K562 (cell line): Measurements from ENCODE around the gene URAD. TPM values are rescaled to one million over a fixed set of nuclear protein-coding genes. Genes with fewer than 3 reads are reported as not detected.

Source experiments
- ATAC-seq: fragments of 200-7000 bp; cut with Tn5 transposase; 3 replicates; pipeline ENCODE4 v1.9.1; 2020; ENCODE audit warnings: moderate library complexity
- BruUV-seq: library from RNA; stranded (reverse); fragments of 400-500 nt; replicated peaks from 2 replicates; lab custom pipeline; 2021; lab: Mats Ljungman, UMichigan
- CTCF ChIA-PET: fragments of 300-600 bp; formaldehyde crosslinking; extraction: SDS; loops from one replicate; lab custom pipeline; 2021; ENCODE audit warnings: low intra/inter-chr PET ratio; lab: Yijun Ruan, JAX
- POLR2A ChIA-PET: fragments of 300-600, 350-650 bp; sonication (Branson Sonifier 250); formaldehyde crosslinking; extraction: SDS; loops from one replicate; lab custom pipeline; 2021; ENCODE audit warnings: antibody characterized with exemption, inconsistent platforms; lab: Yijun Ruan, JAX
- DNase-seq, 4 experiments: peaks; one replicate each; pipeline versions ENCODE4 v3.0.0 to v3.0.0-alpha.2; 2011 to 2018; ENCODE audit warnings: low spot score in 3 of 4, mixed read lengths in 3 of 4; ENCODE audit errors: extremely low read depth in 1 of 4
- FAIRE-seq: peaks from 2 replicates; lab custom pipeline; 2011; peaks lifted over from hg19 to GRCh38; lab: Jason Lieb, UNC
- H2AFZ ChIP-seq: 2 replicates; pipeline ENCODE4 v1.6.0; 2011; ENCODE audit warnings: low read depth, low read length, control low read depth, inconsistent platforms
- H3K27ac ChIP-seq: fragments of 200-600 bp; 3 replicates; pipeline ENCODE4 v1.8.0; 2011; ENCODE audit warnings: low read depth, mild to moderate bottlenecking, control low read depth, inconsistent platforms, low read length, moderate library complexity, mixed read lengths; ENCODE audit errors: extremely low read depth
- H3K27me3 ChIP-seq, 2 experiments: fragments of 300-600 bp in 1 of 2; 2 replicates in 1 of 2; 3 replicates in 1 of 2; pipeline versions ENCODE4 v1.6.0 to v1.8.0; 2011; ENCODE audit warnings: inconsistent platforms in 2 of 2, low read length in 2 of 2, mild to moderate bottlenecking in 1 of 2, mixed read lengths in 1 of 2, moderate library complexity in 1 of 2; ENCODE audit not compliant: control insufficient read depth in 2 of 2, insufficient read depth in 2 of 2
- H3K36me3 ChIP-seq: fragments of 300-600 bp; 3 replicates; pipeline ENCODE4 v1.8.0; 2011; ENCODE audit warnings: mild to moderate bottlenecking, low read length, inconsistent platforms; ENCODE audit not compliant: control insufficient read depth, insufficient read depth
- H3K4me1 ChIP-seq, 2 experiments: fragments of 200-600 bp in 1 of 2; replicated peaks in 1 of 2; 2 replicates in 1 of 2; 3 replicates in 1 of 2; pipeline versions ENCODE4 v1.5.1 to v1.8.0; 2011; ENCODE audit warnings: inconsistent platforms in 2 of 2, low read length in 2 of 2, mild to moderate bottlenecking in 1 of 2, mixed read lengths in 1 of 2, moderate library complexity in 1 of 2; ENCODE audit not compliant: control insufficient read depth in 2 of 2, insufficient read depth in 2 of 2
- H3K4me2 ChIP-seq: 2 replicates; pipeline ENCODE4 v1.6.1; 2011; ENCODE audit warnings: low read length, control low read depth, inconsistent platforms, mixed read lengths; ENCODE audit not compliant: insufficient read depth
- H3K4me3 ChIP-seq: fragments of 200-600 bp; sonication (generic), shearing (Covaris generic); 2 replicates; pipeline ENCODE4 v1.5.1; 2016; ENCODE audit warnings: control low read depth, inconsistent platforms
- H3K79me2 ChIP-seq: fragments of 200-600 bp; 3 replicates; pipeline ENCODE4 v1.8.0; 2011; ENCODE audit warnings: low read length, inconsistent platforms; ENCODE audit not compliant: control insufficient read depth, insufficient read depth
- H3K9ac ChIP-seq, 2 experiments: 2 replicates each; pipeline versions ENCODE4 v1.6.0 to v1.6.1; 2011; ENCODE audit warnings: low read depth in 2 of 2, low read length in 2 of 2, control low read depth in 1 of 2, inconsistent platforms in 1 of 2, mild to moderate bottlenecking in 1 of 2, mixed read lengths in 1 of 2; ENCODE audit not compliant: insufficient read depth in 1 of 2
- H3K9me1 ChIP-seq: one replicate; pipeline ENCODE4 v1.6.0; 2011; ENCODE audit warnings: inconsistent platforms, mild to moderate bottlenecking, low read length, moderate library complexity; ENCODE audit not compliant: control insufficient read depth, insufficient read depth
- H3K9me3 ChIP-seq: replicated peaks from 2 replicates; pipeline ENCODE4 v1.5.1; 2011; ENCODE audit warnings: low read depth, low read length, inconsistent platforms; ENCODE audit not compliant: control insufficient read depth, insufficient read depth
- H4K20me1 ChIP-seq: replicated peaks from 2 replicates; pipeline ENCODE4 v1.6.1; 2011; ENCODE audit warnings: low read length, inconsistent platforms, mixed read lengths; ENCODE audit not compliant: control insufficient read depth, insufficient read depth
- BCL6 ChIP-seq: fragments of 250-450 bp; sonication (Bioruptor Pico); IDR thresholded peaks from 2 replicates; pipeline ENCODE4 v1.4.0; 2020
- E2F3 ChIP-seq: fragments of 250-450 bp; sonication (Bioruptor Pico); IDR thresholded peaks from 2 replicates; pipeline ENCODE4 v1.4.0; 2020; ENCODE audit warnings: mild to moderate bottlenecking
- FUS ChIP-seq: fragments of 200-400 bp; formaldehyde crosslinking; optimal IDR thresholded peaks from 2 replicates; pipeline ENCODE3; 2017; ENCODE audit warnings: low read depth, low read length
- HNRNPUL1 ChIP-seq: fragments of 200-400 bp; formaldehyde crosslinking; IDR thresholded peaks from 2 replicates; pipeline ENCODE4 v1.6.1; 2017; ENCODE audit warnings: low read length
- PHTF2 ChIP-seq: fragments of 250-450 bp; sonication (Bioruptor Pico); IDR thresholded peaks from 2 replicates; pipeline ENCODE4 v1.5.0; 2021; ENCODE audit warnings: mild to moderate bottlenecking
- SIN3B ChIP-seq: fragments of 450-650 bp; IDR thresholded peaks from 2 replicates; pipeline ENCODE4 v1.6.1; 2017; ENCODE audit warnings: low read depth, mild to moderate bottlenecking, moderate library complexity
- SNIP1 ChIP-seq: fragments of 450-650 bp; IDR thresholded peaks from 2 replicates; pipeline ENCODE4 v1.7.1; 2017; ENCODE audit warnings: low read depth, mild to moderate bottlenecking
- SOX6 ChIP-seq: fragments of 450-650 bp; IDR thresholded peaks from 2 replicates; pipeline ENCODE4 v1.6.1; 2014; ENCODE audit warnings: mild to moderate bottlenecking
- TEAD4 ChIP-seq, 2 experiments: sonication (generic) in 1 of 2; formaldehyde crosslinking in 1 of 2; IDR thresholded peaks; 2 replicates each; pipeline versions ENCODE4 v1.6.1 to v1.8.0; 2012 to 2022; ENCODE audit warnings: borderline replicate concordance in 1 of 2, inconsistent platforms in 1 of 2, low read length in 1 of 2, mild to moderate bottlenecking in 1 of 2, missing genetic modification reagents in 1 of 2
- WGBS: fragments of 100-300 bp; shearing (Covaris generic); methylation state at CpG from one replicate; pipeline ENCODE4 v1.1.6; 2016; ENCODE audit warnings: low coverage, mixed read lengths; ENCODE audit not compliant: insufficient coverage; ENCODE audit errors: missing lambda C conversion rate; 5-methylcytosine and 5-hydroxymethylcytosine counted together
- in situ Hi-C: fragments of 300-500 bp; cut with MboI; formaldehyde crosslinking; loops from 4 replicates; pipeline ENCODE4 v1.15.0; 2018; ENCODE audit warnings: inconsistent platforms, mixed read lengths
- intact Hi-C: fragments of 100-400 bp; cut with micrococcal nuclease; formaldehyde crosslinking; loops from 2 replicates; pipeline ENCODE4 v1.14.2; 2022
- polyA plus RNA-seq, 8 experiments: library from polyadenylated mRNA; depleted of rRNA in 4 of 8; stranded (reverse) in 5 of 8; unstranded in 3 of 8; fragments of >200 nt; fragmentation: Nextera tagmentation in 2 of 8; fragmentation: Illumina TruSeq in 1 of 8; extraction: Ambion mirVana in 2 of 8; extraction: Trizol in 1 of 8; gene quantifications; 2 replicates each; pipeline versions ENCODE4 v1.2.1 to v1.2.3, GENCODE V29; 2011 to 2014; ENCODE audit warnings: inconsistent platforms in 1 of 8, missing spikeins in 1 of 8
- total RNA-seq, 7 experiments: library from RNA; depleted of rRNA in 6 of 7; stranded (reverse); fragments of >200 nt in 6 of 7; fragmentation: Illumina TruSeq in 2 of 7; extraction: Trizol in 2 of 7; gene quantifications; 2 replicates each; pipeline versions ENCODE4 v1.2.1 to v1.2.3, GENCODE V29; 2011 to 2021; ENCODE audit warnings: low replicate concordance in 1 of 7
- TF ChIP-seq, protein P1 (sequence below): sonication (generic); formaldehyde crosslinking; IDR thresholded peaks from 2 replicates; pipeline ENCODE4 v1.9.0; 2022; ENCODE audit warnings: mild to moderate bottlenecking, missing genetic modification reagents
- TF ChIP-seq, protein P2 (sequence below): fragments of 450-650 bp; IDR thresholded peaks from 2 replicates; pipeline ENCODE4 v1.6.1; 2017; ENCODE audit warnings: antibody characterized with exemption
- TF ChIP-seq, protein P3 (sequence below): fragments of 450-650 bp; IDR thresholded peaks from 2 replicates; pipeline ENCODE4 v1.6.1; 2016; ENCODE audit warnings: low read depth

Gene URAD
- total and polyA plus RNA-seq, 9 of the 15 experiments (the other 6 are each of a cell fraction or from before 2014, with no cell fraction given) = not detected

DNA sequence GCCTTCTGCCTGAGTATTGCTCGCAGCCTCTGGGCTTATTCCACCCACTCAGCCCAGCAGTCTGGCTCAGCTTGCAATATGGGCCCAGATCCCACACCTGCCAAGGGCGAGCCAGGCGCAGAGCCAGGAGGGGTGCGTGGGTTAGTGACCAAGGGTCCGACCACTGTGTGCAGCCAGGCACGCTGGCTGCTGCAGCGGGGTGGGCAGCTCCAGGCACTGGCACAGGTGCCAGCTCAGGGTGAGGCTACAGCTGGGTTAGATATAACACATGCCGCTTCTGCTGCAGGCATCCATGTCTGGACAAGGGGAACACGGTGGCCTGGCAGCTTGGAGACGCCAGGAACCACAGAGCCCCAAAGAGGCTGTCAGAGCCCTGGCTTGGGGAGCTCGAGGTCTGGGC, 12.6 kb upstream of the URAD start (continued):
- TF ChIP-seq TEAD4 (IDR thresholded peaks at IDR 0.05; ENCODE audit: low read length) (no peak), TEAD4 (CRISPR knock-in tag; IDR thresholded peaks at IDR 0.05; ENCODE audit: borderline replicate concordance) (no peak)

DNA sequence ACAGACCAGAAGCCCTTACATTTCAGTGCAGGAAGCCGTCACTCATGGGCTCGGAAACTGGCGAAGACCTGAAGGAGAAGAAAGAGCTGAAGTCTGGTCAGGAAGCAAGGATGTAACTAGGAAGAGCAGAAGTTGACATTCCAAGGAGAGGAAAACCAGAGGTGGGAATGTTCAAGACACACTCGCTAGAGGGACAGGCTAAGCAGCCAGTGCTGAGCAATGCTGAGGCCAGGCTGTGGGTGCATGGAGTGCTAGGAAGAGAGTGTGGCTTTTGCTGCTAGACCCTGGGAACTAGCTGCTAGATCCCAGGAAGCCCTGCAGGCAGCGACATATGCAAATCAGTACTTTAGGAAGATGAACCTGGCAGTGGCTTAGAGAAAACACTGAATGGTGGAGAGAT, 12.1 kb upstream of the URAD start:
- no peaks in the 10 kb centered on the region for H4K20me1 ChIP-seq
- H3K4me3 ChIP-seq = no peak overlapping the region
- no peaks in the 10 kb centered on the region for H3K9me3 ChIP-seq
- no peak for ATAC-seq
- no peaks in the 10 kb centered on the region for H3K79me2 ChIP-seq
- intact Hi-C loops = no loop called here
- no peaks in the 10 kb centered on the region for H3K36me3 ChIP-seq
- in situ Hi-C loops = no loop called here
- no peaks in the 10 kb centered on the region for H3K9me1 ChIP-seq
- no peak overlapping the region for H3K27ac ChIP-seq
- no peak overlapping the region for H3K4me2 ChIP-seq
- no peak for DNase-seq
- ChIA-PET CTCF (interaction anchor here (0.5 kb wide), 1 partner anchor 637 kb away, joined by 3 read pairs; no protein-coding TSS in a partner anchor), POLR2A (no interaction called here)
- FAIRE-seq = no peak
- peaks cover 0 to 4% of the 10 kb centered on the region in 2 experiments; a peak in 1 of 5 replicates for H3K4me1 ChIP-seq
- no peak overlapping the region for H2AFZ ChIP-seq
- H3K9ac ChIP-seq = no peak overlapping the region
- WGBS = 0% methylated on average over 4 of the region's 5 CpGs
- no TSS peak for BruUV-seq
- H3K27me3 ChIP-seq = peaks cover 0 to 8% of the 10 kb centered on the region in 2 experiments; a peak in 1 of 5 replicates
- no peak for TF ChIP-seq BCL6 (CRISPR knock-in tag)
- no peak for TF ChIP-seq HNRNPUL1
- TF ChIP-seq, protein P1, sequence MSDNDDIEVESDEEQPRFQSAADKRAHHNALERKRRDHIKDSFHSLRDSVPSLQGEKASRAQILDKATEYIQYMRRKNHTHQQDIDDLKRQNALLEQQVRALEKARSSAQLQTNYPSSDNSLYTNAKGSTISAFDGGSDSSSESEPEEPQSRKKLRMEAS (CRISPR knock-in tag) = no peak
- no peak for TF ChIP-seq FUS
- no peak for TF ChIP-seq PHTF2 (CRISPR knock-in tag)
- TF ChIP-seq SIN3B = no peak
- no peak for TF ChIP-seq E2F3
- TF ChIP-seq, protein P2, sequence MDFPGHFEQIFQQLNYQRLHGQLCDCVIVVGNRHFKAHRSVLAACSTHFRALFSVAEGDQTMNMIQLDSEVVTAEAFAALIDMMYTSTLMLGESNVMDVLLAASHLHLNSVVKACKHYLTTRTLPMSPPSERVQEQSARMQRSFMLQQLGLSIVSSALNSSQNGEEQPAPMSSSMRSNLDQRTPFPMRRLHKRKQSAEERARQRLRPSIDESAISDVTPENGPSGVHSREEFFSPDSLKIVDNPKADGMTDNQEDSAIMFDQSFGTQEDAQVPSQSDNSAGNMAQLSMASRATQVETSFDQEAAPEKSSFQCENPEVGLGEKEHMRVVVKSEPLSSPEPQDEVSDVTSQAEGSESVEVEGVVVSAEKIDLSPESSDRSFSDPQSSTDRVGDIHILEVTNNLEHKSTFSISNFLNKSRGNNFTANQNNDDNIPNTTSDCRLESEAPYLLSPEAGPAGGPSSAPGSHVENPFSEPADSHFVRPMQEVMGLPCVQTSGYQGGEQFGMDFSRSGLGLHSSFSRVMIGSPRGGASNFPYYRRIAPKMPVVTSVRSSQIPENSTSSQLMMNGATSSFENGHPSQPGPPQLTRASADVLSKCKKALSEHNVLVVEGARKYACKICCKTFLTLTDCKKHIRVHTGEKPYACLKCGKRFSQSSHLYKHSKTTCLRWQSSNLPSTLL = no peak
- TF ChIP-seq SNIP1 = no peak
- TF ChIP-seq, protein P3, sequence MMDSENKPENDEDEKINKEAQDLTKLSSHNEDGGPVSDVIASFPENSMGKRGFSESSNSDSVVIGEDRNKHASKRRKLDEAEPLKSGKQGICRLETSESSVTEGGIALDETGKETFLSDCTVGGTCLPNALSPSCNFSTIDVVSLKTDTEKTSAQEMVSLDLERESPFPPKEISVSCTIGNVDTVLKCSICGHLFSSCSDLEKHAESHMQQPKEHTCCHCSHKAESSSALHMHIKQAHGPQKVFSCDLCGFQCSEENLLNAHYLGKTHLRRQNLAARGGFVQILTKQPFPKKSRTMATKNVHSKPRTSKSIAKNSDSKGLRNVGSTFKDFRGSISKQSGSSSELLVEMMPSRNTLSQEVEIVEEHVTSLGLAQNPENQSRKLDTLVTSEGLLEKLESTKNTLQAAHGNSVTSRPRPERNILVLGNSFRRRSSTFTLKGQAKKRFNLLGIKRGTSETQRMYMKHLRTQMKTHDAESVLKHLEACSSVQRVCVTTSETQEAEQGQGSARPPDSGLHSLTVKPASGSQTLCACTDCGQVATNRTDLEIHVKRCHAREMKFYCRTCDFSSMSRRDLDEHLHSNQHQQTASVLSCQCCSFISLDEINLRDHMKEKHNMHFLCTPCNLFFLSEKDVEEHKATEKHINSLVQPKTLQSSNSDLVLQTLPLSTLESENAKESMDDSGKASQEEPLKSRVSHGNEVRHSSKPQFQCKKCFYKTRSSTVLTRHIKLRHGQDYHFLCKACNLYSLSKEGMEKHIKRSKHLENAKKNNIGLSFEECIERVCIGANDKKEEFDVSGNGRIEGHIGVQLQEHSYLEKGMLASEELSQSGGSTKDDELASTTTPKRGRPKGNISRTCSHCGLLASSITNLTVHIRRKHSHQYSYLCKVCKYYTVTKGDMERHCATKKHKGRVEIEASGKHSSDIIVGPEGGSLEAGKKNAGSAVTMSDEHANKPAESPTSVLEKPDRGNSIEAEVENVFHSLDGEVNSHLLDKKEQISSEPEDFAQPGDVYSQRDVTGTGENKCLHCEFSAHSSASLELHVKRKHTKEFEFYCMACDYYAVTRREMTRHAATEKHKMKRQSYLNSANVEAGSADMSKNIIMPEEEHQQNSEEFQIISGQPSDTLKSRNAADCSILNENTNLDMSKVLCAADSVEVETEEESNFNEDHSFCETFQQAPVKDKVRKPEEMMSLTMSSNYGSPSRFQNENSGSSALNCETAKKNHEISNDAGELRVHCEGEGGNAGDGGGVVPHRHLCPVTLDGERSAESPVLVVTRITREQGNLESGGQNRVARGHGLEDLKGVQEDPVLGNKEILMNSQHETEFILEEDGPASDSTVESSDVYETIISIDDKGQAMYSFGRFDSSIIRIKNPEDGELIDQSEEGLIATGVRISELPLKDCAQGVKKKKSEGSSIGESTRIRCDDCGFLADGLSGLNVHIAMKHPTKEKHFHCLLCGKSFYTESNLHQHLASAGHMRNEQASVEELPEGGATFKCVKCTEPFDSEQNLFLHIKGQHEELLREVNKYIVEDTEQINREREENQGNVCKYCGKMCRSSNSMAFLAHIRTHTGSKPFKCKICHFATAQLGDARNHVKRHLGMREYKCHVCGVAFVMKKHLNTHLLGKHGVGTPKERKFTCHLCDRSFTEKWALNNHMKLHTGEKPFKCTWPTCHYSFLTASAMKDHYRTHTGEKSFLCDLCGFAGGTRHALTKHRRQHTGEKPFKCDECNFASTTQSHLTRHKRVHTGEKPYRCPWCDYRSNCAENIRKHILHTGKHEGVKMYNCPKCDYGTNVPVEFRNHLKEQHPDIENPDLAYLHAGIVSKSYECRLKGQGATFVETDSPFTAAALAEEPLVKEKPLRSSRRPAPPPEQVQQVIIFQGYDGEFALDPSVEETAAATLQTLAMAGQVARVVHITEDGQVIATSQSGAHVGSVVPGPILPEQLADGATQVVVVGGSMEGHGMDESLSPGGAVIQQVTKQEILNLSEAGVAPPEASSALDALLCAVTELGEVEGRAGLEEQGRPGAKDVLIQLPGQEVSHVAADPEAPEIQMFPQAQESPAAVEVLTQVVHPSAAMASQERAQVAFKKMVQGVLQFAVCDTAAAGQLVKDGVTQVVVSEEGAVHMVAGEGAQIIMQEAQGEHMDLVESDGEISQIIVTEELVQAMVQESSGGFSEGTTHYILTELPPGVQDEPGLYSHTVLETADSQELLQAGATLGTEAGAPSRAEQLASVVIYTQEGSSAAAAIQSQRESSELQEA = no peak
- no peak for TF ChIP-seq SOX6
